22Rv1 (cell line): Measurements from ENCODE around the gene ZCCHC3.

ENCODE experiments used
- CTCF ChIP-seq: fragments of 450-650 bp; IDR thresholded peaks from 2 replicates; pipeline ENCODE4 v1.5.1; 2017; ENCODE audit warnings: mild to moderate bottlenecking
- ZFX ChIP-seq: fragments of 450-650 bp; IDR thresholded peaks from 2 replicates; pipeline ENCODE4 v1.6.1; 2017; ENCODE audit warnings: antibody characterized with exemption, borderline replicate concordance

GRCh38 chr20:297925-298775, 780 bp downstream of the ZCCHC3 start:
- TF ChIP-seq CTCF (no peak), ZFX (no peak)
